Measurements from ENCODE around the gene HHAT. TPM values are rescaled to one million over a fixed set of nuclear protein-coding genes. Genes with fewer than 3 reads are reported as not detected.

Gene HHAT
- total and polyA plus RNA-seq, 2 of the 4 experiments (the other 2 are of a cell fraction), result 1.7 to 2.5 TPM

DNA sequence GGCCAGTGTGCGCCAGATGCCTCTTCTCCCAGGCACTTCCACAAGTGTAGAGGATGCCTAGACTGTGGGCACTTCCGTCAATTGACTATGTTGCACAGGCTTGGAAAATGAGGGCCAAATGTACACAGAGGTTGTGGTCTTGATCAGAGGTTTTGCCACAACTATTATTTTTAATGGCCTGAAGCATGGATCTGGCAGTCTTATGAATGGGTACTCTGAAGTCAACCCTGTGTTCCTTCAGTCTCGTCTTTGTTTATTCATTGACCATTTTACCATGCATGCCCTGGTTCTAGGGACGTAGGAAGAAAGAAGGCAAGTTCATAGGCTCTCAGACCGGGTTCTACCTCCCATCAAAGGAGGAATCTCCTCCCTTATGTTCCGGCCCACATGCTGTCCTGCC lies 329.1 kb downstream of the HHAT start:
- H2BK120ac ChIP-seq (ENCODE audit: low read depth, low read length), result no peak overlapping the region
- H2AK5ac ChIP-seq (ENCODE audit: low read depth, low read length), result no peak overlapping the region
- no peaks in the 10 kb centered on the region for H3K27me3 ChIP-seq (ENCODE audit: control insufficient read depth, insufficient read depth, low read length)
- no peaks in the 10 kb centered on the region for H3K79me1 ChIP-seq (ENCODE audit: low read depth in 1 of 2, low read length in 2 of 2)
- no peak overlapping the region for H2BK5ac ChIP-seq (ENCODE audit: low read depth, low read length, poor library complexity, severe bottlenecking)
- H2BK15ac ChIP-seq (ENCODE audit: low read depth, low read length), result no peak overlapping the region
- H3K27ac ChIP-seq (ENCODE audit: insufficient read depth, low read length), result no peak overlapping the region
- no CpG with 5 or more reads among the region's 6 CpGs for WGBS, 2 experiments (ENCODE audit: extremely low coverage in 2 of 2, insufficient read length in 1 of 2)
- no peaks in the 10 kb centered on the region; the same call in 1 of the 2 replicates for H3K4me1 ChIP-seq (ENCODE audit: control insufficient read depth, insufficient read depth, low read length)
- no peak overlapping the region for H3K23ac ChIP-seq (ENCODE audit: low read depth, low read length)
- no peak overlapping the region for H3K56ac ChIP-seq (ENCODE audit: extremely low read depth, insufficient read depth, low read length)
- no peak overlapping the region for H3K4ac ChIP-seq (ENCODE audit: low read depth, low read length)
- no peaks in the 10 kb centered on the region for H3K9me3 ChIP-seq (ENCODE audit: control insufficient read depth, insufficient read depth, low read length)
- no peak overlapping the region for H4K91ac ChIP-seq (ENCODE audit: insufficient read depth, low read depth, low read length)
- H2BK20ac ChIP-seq (ENCODE audit: low read depth, low read length), result no peak overlapping the region
- no TSS peak for BruUV-seq (replicated peaks)
- TF ChIP-seq, protein P1, sequence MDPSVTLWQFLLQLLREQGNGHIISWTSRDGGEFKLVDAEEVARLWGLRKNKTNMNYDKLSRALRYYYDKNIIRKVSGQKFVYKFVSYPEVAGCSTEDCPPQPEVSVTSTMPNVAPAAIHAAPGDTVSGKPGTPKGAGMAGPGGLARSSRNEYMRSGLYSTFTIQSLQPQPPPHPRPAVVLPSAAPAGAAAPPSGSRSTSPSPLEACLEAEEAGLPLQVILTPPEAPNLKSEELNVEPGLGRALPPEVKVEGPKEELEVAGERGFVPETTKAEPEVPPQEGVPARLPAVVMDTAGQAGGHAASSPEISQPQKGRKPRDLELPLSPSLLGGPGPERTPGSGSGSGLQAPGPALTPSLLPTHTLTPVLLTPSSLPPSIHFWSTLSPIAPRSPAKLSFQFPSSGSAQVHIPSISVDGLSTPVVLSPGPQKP (IDR thresholded peaks at IDR 0.05; ENCODE audit: borderline replicate concordance, low read depth, low read length), result no peak
- TF ChIP-seq MAZ (IDR thresholded peaks at IDR 0.05; ENCODE audit: borderline replicate concordance, low read depth, low read length), result no peak
- no peak for TF ChIP-seq NFE2L2 (IDR thresholded peaks at IDR 0.05; ENCODE audit: low read depth, low read length)
- TF ChIP-seq, protein P2, sequence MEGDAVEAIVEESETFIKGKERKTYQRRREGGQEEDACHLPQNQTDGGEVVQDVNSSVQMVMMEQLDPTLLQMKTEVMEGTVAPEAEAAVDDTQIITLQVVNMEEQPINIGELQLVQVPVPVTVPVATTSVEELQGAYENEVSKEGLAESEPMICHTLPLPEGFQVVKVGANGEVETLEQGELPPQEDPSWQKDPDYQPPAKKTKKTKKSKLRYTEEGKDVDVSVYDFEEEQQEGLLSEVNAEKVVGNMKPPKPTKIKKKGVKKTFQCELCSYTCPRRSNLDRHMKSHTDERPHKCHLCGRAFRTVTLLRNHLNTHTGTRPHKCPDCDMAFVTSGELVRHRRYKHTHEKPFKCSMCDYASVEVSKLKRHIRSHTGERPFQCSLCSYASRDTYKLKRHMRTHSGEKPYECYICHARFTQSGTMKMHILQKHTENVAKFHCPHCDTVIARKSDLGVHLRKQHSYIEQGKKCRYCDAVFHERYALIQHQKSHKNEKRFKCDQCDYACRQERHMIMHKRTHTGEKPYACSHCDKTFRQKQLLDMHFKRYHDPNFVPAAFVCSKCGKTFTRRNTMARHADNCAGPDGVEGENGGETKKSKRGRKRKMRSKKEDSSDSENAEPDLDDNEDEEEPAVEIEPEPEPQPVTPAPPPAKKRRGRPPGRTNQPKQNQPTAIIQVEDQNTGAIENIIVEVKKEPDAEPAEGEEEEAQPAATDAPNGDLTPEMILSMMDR (conservative IDR thresholded peaks at IDR 0.05; ENCODE audit: low read depth, low read length), result no peak
- TF ChIP-seq POLR2A (IDR thresholded peaks at IDR 0.05; ENCODE audit: low read depth, low read length), result no peak
- no peak for TF ChIP-seq CEBPB (IDR thresholded peaks at IDR 0.05; ENCODE audit: low read depth, low read length)
- TF ChIP-seq, protein P3, sequence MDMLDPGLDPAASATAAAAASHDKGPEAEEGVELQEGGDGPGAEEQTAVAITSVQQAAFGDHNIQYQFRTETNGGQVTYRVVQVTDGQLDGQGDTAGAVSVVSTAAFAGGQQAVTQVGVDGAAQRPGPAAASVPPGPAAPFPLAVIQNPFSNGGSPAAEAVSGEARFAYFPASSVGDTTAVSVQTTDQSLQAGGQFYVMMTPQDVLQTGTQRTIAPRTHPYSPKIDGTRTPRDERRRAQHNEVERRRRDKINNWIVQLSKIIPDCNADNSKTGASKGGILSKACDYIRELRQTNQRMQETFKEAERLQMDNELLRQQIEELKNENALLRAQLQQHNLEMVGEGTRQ (IDR thresholded peaks at IDR 0.05; ENCODE audit: low read depth, low read length), result no peak
- no peak for TF ChIP-seq RCOR1 (IDR thresholded peaks at IDR 0.05; ENCODE audit: insufficient replicate concordance, low read length)
- no peak for TF ChIP-seq RAD21 (IDR thresholded peaks at IDR 0.05; ENCODE audit: low read length)
- TF ChIP-seq RFX5 (IDR thresholded peaks at IDR 0.05; ENCODE audit: low read depth, low read length), result no peak
- no peak for TF ChIP-seq BHLHE40 (IDR thresholded peaks at IDR 0.05; ENCODE audit: low read depth, low read length)
- no peak for TF ChIP-seq MXI1 (IDR thresholded peaks at IDR 0.05; ENCODE audit: borderline replicate concordance, low read depth, low read length)
- TF ChIP-seq MAFK (IDR thresholded peaks at IDR 0.05; ENCODE audit: low read depth, low read length), result no peak
- no peak for TF ChIP-seq CHD1 (IDR thresholded peaks at IDR 0.05; ENCODE audit: low read depth, low read length)
- no peak for TF ChIP-seq FOS (IDR thresholded peaks at IDR 0.05; ENCODE audit: low read depth, low read length)
- TF ChIP-seq SMC3 (IDR thresholded peaks at IDR 0.05; ENCODE audit: low read depth, low read length), result no peak
- no peaks in the 10 kb centered on the region for H3K36me3 ChIP-seq (ENCODE audit: control insufficient read depth, insufficient read depth, low read length)
- no peak overlapping the region for H2AK9ac ChIP-seq (replicated peaks; ENCODE audit: low read depth, low read length, poor library complexity)
- no peaks in the 10 kb centered on the region for H3K9me1 ChIP-seq (ENCODE audit: insufficient read depth, low read length)
- intact Hi-C loops (cut with micrococcal nuclease) (no loop called here), in situ Hi-C loops (cut with MboI; ENCODE audit: low sequenced_read_pairs) (no loop called here), dilution Hi-C loops (cut with HindIII; ENCODE audit: low sequenced_read_pairs, unreplicated experiment) (no loop called here)
- no peak overlapping the region for H3K18ac ChIP-seq (ENCODE audit: low read depth, low read length)
- H2AFZ ChIP-seq (replicated peaks; ENCODE audit: low read length, poor library complexity), result no peak overlapping the region
- DNase-seq (no peak), ATAC-seq (ENCODE audit: low read depth) (no peak)
- H3K9ac ChIP-seq (ENCODE audit: low read depth, low read length), result no peak overlapping the region
- ChIA-PET CTCF (no interaction called here), POLR2A (ENCODE audit: unreplicated experiment) (interaction anchor here (0.8 kb wide), 1 partner anchor 426 kb away, joined by 5 read pairs; no protein-coding TSS in a partner anchor)
- no peak overlapping the region for H3K4me3 ChIP-seq (ENCODE audit: insufficient read depth, low read depth, low read length)
- no peak overlapping the region for H3K14ac ChIP-seq (replicated peaks; ENCODE audit: low read depth, low read length)
- no peak overlapping the region for H4K5ac ChIP-seq (ENCODE audit: low read depth, low read length)
- H3K4me2 ChIP-seq (ENCODE audit: low read depth, low read length), result no peak overlapping the region
- H4K8ac ChIP-seq (ENCODE audit: low read depth in 2 of 2, low read length in 2 of 2), result no peak overlapping the region
- H4K20me1 ChIP-seq (ENCODE audit: insufficient read depth, low read length), result no peaks in the 10 kb centered on the region
